ENCODE data around the gene APOBR.

DNA sequence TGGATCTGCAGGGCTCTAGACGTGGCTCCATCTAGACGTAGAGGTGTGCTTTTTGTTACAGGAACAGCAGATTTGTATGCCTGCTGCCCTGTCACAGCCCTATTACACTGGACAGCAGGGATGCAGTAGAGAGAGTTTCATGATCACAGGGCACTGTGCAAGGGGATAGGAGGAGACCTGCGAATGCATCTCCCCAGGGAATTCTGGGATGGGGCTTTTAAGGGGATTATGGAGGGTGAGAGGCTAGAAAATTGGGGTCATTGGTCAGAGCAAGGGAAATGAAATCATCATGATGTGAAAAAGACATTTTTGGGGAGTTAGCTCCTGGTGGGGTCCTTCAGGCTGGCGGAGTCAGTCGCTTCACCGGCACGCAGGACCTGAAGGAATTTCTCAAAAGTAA, 48.2 kb downstream of the APOBR start:
- TF ChIP-seq FOXA1 (IDR thresholded peaks at IDR 0.05) (no peak), RAD21 (IDR thresholded peaks at IDR 0.05) (no peak), EGR1 (IDR thresholded peaks at IDR 0.05; ENCODE audit: low read depth in 2 of 2) (no peak), RXRA (IDR thresholded peaks at IDR 0.05) (no peak), GABPA (IDR thresholded peaks at IDR 0.05 in 1 of 2, conservative IDR thresholded peaks at IDR 0.05 in 1 of 2) (no peak), SP1 (IDR thresholded peaks at IDR 0.05) (no peak)
- TF ChIP-seq, protein P1, sequence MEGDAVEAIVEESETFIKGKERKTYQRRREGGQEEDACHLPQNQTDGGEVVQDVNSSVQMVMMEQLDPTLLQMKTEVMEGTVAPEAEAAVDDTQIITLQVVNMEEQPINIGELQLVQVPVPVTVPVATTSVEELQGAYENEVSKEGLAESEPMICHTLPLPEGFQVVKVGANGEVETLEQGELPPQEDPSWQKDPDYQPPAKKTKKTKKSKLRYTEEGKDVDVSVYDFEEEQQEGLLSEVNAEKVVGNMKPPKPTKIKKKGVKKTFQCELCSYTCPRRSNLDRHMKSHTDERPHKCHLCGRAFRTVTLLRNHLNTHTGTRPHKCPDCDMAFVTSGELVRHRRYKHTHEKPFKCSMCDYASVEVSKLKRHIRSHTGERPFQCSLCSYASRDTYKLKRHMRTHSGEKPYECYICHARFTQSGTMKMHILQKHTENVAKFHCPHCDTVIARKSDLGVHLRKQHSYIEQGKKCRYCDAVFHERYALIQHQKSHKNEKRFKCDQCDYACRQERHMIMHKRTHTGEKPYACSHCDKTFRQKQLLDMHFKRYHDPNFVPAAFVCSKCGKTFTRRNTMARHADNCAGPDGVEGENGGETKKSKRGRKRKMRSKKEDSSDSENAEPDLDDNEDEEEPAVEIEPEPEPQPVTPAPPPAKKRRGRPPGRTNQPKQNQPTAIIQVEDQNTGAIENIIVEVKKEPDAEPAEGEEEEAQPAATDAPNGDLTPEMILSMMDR (IDR thresholded peaks at IDR 0.05; ENCODE audit: low read depth, low read length, missing input control): no peak
- TF ChIP-seq, protein P2, sequence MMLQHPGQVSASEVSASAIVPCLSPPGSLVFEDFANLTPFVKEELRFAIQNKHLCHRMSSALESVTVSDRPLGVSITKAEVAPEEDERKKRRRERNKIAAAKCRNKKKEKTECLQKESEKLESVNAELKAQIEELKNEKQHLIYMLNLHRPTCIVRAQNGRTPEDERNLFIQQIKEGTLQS (IDR thresholded peaks at IDR 0.05): no peak
- TF ChIP-seq, protein P3, sequence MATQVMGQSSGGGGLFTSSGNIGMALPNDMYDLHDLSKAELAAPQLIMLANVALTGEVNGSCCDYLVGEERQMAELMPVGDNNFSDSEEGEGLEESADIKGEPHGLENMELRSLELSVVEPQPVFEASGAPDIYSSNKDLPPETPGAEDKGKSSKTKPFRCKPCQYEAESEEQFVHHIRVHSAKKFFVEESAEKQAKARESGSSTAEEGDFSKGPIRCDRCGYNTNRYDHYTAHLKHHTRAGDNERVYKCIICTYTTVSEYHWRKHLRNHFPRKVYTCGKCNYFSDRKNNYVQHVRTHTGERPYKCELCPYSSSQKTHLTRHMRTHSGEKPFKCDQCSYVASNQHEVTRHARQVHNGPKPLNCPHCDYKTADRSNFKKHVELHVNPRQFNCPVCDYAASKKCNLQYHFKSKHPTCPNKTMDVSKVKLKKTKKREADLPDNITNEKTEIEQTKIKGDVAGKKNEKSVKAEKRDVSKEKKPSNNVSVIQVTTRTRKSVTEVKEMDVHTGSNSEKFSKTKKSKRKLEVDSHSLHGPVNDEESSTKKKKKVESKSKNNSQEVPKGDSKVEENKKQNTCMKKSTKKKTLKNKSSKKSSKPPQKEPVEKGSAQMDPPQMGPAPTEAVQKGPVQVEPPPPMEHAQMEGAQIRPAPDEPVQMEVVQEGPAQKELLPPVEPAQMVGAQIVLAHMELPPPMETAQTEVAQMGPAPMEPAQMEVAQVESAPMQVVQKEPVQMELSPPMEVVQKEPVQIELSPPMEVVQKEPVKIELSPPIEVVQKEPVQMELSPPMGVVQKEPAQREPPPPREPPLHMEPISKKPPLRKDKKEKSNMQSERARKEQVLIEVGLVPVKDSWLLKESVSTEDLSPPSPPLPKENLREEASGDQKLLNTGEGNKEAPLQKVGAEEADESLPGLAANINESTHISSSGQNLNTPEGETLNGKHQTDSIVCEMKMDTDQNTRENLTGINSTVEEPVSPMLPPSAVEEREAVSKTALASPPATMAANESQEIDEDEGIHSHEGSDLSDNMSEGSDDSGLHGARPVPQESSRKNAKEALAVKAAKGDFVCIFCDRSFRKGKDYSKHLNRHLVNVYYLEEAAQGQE (IDR thresholded peaks at IDR 0.05): no peak
